PC-9 (cell line): ENCODE data around the gene BRSK1. TPM values are rescaled to one million over a fixed set of nuclear protein-coding genes. Genes with fewer than 3 reads are reported as not detected.

Experiments
- BruUV-seq: library from RNA; stranded (reverse); fragments of 400-500 nt; replicated peaks from 2 replicates; lab custom pipeline; 2021; lab: Mats Ljungman, UMichigan
- CTCF ChIA-PET: fragments of 300-600 bp; sonication (Branson Sonifier 250); formaldehyde crosslinking; loops from one replicate; lab custom pipeline; 2022; ENCODE audit warnings: antibody characterized with exemption; lab: Charles Lee
- POLR2A ChIA-PET: fragments of 300-600 bp; sonication (Branson Sonifier 250); formaldehyde crosslinking; loops from one replicate; lab custom pipeline; 2022; ENCODE audit warnings: antibody characterized with exemption; ENCODE audit not compliant: unreplicated experiment; lab: Charles Lee
- DNase-seq, 2 experiments: peaks; one replicate each; pipeline versions ENCODE4 v3.0.0 to v3.0.0-alpha.2; 2015 to 2022; ENCODE audit warnings: mixed read lengths in 1 of 2
- H2AFZ ChIP-seq: fragments of 200-600 bp; sonication (generic); 2 replicates; pipeline ENCODE4 v1.8.1; 2017; ENCODE audit warnings: antibody characterized with exemption
- H3F3A ChIP-seq: fragments of 200-600 bp; sonication (generic); 2 replicates; pipeline ENCODE4 v1.8.1; 2017; ENCODE audit warnings: antibody characterized with exemption, mild to moderate bottlenecking, low read depth; ENCODE audit not compliant: insufficient read depth
- H3K27ac ChIP-seq: fragments of 200-600 bp; sonication (generic); 2 replicates; pipeline ENCODE4 v1.6.1; 2016; ENCODE audit warnings: mixed run types
- H3K27me3 ChIP-seq: fragments of 200-600 bp; sonication (generic); 2 replicates; pipeline ENCODE4 v1.6.1; 2016; ENCODE audit warnings: low read depth, mixed run types; ENCODE audit not compliant: insufficient read depth
- H3K36me3 ChIP-seq: fragments of 200-600 bp; sonication (generic); 2 replicates; pipeline ENCODE4 v1.6.1; 2016; ENCODE audit warnings: low read depth, mixed run types
- H3K4me1 ChIP-seq: fragments of 200-600 bp; sonication (generic); replicated peaks from 2 replicates; pipeline ENCODE4 v1.6.1; 2016; ENCODE audit warnings: mixed run types; ENCODE audit not compliant: insufficient read depth
- H3K4me2 ChIP-seq: fragments of 200-600 bp; sonication (generic); 2 replicates; pipeline ENCODE4 v1.6.1; 2017; ENCODE audit warnings: mixed run types
- H3K4me3 ChIP-seq: fragments of 200-600 bp; sonication (generic); 2 replicates; pipeline ENCODE4 v1.6.1; 2016; ENCODE audit warnings: mixed run types
- H3K79me2 ChIP-seq: fragments of 200-600 bp; sonication (generic); 2 replicates; pipeline ENCODE4 v1.6.1; 2017; ENCODE audit warnings: low read depth, mixed run types
- H3K9me2 ChIP-seq: fragments of 200-600 bp; sonication (generic); 2 replicates; pipeline ENCODE4 v1.8.1; 2017; ENCODE audit warnings: mild to moderate bottlenecking; ENCODE audit not compliant: insufficient read depth
- H3K9me3 ChIP-seq: fragments of 200-600 bp; sonication (generic); 2 replicates; pipeline ENCODE4 v1.8.1; 2016; ENCODE audit warnings: low read depth; ENCODE audit not compliant: insufficient read depth
- H4K20me1 ChIP-seq: fragments of 200-600 bp; sonication (generic); 2 replicates; pipeline ENCODE4 v1.8.1; 2017; ENCODE audit not compliant: insufficient read depth
- EZH2 ChIP-seq: fragments of 200-600 bp; sonication (generic); IDR thresholded peaks from 2 replicates; pipeline ENCODE4 v1.8.0; 2017; ENCODE audit warnings: antibody characterized with exemption, low read depth
- intact Hi-C: fragments of 100-400 bp; cut with micrococcal nuclease; formaldehyde crosslinking; loops from one replicate; pipeline ENCODE4 v1.10.0; 2022; ENCODE audit not compliant: unreplicated experiment
- total RNA-seq: library from RNA; stranded (reverse); gene quantifications from 2 replicates; pipeline ENCODE4 v1.2.3, GENCODE V29; 2021
- TF ChIP-seq, protein P1 (sequence below): fragments of 200-600 bp; sonication (generic); conservative IDR thresholded peaks from 2 replicates; pipeline ENCODE4 v1.6.1; 2017; ENCODE audit warnings: mixed run types, antibody characterized with exemption, mild to moderate bottlenecking, moderate library complexity

BRSK1 gene
- total RNA-seq, 1 experiment from 2014 or later, result 6.5 TPM

DNA sequence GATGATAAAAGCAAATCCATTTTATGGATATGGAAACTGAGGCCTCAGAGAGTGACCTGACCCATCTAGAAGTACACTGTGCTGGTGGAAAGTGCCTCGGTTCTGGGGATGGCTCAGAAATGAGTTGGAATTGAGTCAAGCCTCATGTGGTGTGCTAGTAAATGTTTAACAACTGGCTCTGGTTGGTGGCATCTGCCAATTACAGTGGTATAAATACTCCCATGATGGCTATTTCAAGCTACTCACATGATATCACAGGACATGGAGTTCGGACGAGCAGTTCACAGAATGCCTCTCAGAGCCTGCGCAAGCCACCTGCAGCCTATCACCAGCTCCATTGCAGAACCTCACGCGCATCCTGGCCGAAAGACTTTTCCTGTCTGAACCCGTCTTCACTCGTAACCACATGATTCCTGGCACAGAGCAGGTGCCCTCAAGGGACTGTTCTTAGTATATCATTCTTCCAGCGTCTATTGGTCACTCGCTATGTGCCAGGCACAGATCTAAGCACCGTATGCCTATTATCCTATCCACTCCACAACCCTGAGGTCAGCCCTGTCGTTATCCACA, 32.2 kb downstream of the BRSK1 start:
- CTCF ChIA-PET, result no interaction called here
- Histone ChIP-seq H3K4me1 (no peaks in the 10 kb centered on the region), H3K36me3 (no peaks in the 10 kb centered on the region), H3K27ac (no peak overlapping the region), H3K79me2 (no peaks in the 10 kb centered on the region), H2AFZ (no peak overlapping the region), H3K9me2 (no peaks in the 10 kb centered on the region), H3F3A (no peaks in the 10 kb centered on the region; the same call in 1 of the 2 replicates), H3K4me3 (no peak overlapping the region), H4K20me1 (no peaks in the 10 kb centered on the region), H3K27me3 (no peaks in the 10 kb centered on the region), H3K9me3 (no peaks in the 10 kb centered on the region), H3K4me2 (no peak overlapping the region)
- POLR2A ChIA-PET, result interaction anchor here (0.6 kb wide), 1 partner anchor 675 kb away, joined by 3 read pairs; no protein-coding TSS in a partner anchor
- TF ChIP-seq, protein P1, sequence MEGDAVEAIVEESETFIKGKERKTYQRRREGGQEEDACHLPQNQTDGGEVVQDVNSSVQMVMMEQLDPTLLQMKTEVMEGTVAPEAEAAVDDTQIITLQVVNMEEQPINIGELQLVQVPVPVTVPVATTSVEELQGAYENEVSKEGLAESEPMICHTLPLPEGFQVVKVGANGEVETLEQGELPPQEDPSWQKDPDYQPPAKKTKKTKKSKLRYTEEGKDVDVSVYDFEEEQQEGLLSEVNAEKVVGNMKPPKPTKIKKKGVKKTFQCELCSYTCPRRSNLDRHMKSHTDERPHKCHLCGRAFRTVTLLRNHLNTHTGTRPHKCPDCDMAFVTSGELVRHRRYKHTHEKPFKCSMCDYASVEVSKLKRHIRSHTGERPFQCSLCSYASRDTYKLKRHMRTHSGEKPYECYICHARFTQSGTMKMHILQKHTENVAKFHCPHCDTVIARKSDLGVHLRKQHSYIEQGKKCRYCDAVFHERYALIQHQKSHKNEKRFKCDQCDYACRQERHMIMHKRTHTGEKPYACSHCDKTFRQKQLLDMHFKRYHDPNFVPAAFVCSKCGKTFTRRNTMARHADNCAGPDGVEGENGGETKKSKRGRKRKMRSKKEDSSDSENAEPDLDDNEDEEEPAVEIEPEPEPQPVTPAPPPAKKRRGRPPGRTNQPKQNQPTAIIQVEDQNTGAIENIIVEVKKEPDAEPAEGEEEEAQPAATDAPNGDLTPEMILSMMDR, result no peak
- no peak for TF ChIP-seq EZH2
- BruUV-seq, result no TSS peak
- no peak for DNase-seq
- intact Hi-C loops, result no loop called here

DNA sequence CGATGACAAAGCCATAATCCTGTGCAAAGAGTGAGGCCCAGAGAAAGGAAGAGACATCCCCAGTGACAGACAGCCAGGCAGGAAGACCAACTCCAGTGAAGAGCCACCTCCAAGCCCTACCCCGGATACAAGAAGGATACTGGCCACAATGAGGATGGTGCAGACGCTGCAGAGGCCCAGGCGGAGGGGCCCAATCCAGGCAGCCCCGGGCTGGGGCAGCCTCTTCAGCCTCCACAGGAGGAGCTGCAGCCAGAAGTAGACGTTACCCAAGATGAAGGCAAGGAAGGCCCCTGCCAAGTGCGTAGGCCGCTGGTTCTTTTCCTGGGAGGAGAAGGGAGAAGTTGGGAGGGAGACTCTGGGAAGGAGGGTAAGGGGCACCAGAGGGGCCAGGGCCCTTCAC, 32.8 kb downstream of the BRSK1 start:
- TF ChIP-seq, protein P1, result no peak
- no peak for TF ChIP-seq EZH2
- POLR2A ChIA-PET, result interaction anchor here (0.6 kb wide), 2 partner anchors 34 to 674 kb away, joined by 3 to 4 read pairs; no protein-coding TSS in a partner anchor
- intact Hi-C loops, result no loop called here

DNA sequence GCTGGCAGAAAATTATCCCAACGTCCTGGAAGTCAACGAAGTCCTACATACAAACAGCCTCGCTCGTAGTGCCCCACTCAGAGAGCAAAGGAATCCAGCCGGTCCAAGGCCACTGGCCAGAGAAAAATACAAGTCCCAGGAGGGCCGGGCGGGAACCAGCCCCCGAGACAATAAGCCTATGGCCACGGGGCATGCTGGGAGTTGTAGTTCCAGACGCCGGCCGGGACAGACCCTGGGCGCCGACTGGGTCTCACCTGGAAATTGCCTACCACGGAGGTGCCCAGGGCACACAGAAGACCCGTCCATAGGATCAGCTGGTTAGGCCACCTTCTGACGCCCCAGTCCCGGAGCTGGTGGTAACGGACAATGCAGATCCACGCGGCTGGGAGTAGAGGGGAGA, 36.0 kb downstream of the BRSK1 start:
- intact Hi-C loops, result no loop called here
- POLR2A ChIA-PET, result no interaction called here
- CTCF ChIA-PET, result no interaction called here
- no TSS peak for BruUV-seq
- no peaks in the 10 kb centered on the region for H3K9me3 ChIP-seq
- H3K9me2 ChIP-seq, result no peaks in the 10 kb centered on the region
- no peak overlapping the region for H3K4me3 ChIP-seq
- DNase-seq, result no peak
- no peak overlapping the region for H3K27ac ChIP-seq
- H3F3A ChIP-seq, result no peaks in the 10 kb centered on the region
- H4K20me1 ChIP-seq, result no peaks in the 10 kb centered on the region
- no peaks in the 10 kb centered on the region for H3K27me3 ChIP-seq
- 0 out of 2 replicates have a peak, but pooled peaks cover 3% of the 10 kb centered on the region for H3K4me1 ChIP-seq
- H2AFZ ChIP-seq, result no peak overlapping the region
- TF ChIP-seq EZH2, result no peak
- TF ChIP-seq, protein P1, result no peak
- H3K36me3 ChIP-seq, result no peaks in the 10 kb centered on the region
- H3K4me2 ChIP-seq, result no peak overlapping the region
- H3K79me2 ChIP-seq, result no peaks in the 10 kb centered on the region

More for the DNA sequence above, 32.8 kb downstream of the BRSK1 start:
- H3F3A ChIP-seq, result no peaks in the 10 kb centered on the region; the same call in 1 of the 2 replicates
- H3K36me3 ChIP-seq, result no peaks in the 10 kb centered on the region
- H3K4me3 ChIP-seq, result no peak overlapping the region
- CTCF ChIA-PET, result no interaction called here
- no peaks in the 10 kb centered on the region for H3K9me2 ChIP-seq
- BruUV-seq, result no TSS peak
- H2AFZ ChIP-seq, result no peak overlapping the region
- H3K27me3 ChIP-seq, result no peaks in the 10 kb centered on the region
- H3K27ac ChIP-seq, result no peak overlapping the region
- H3K4me2 ChIP-seq, result no peak overlapping the region
- H3K4me1 ChIP-seq, result no peaks in the 10 kb centered on the region
- no peaks in the 10 kb centered on the region for H3K9me3 ChIP-seq
- H4K20me1 ChIP-seq, result no peaks in the 10 kb centered on the region
- no peak for DNase-seq
- H3K79me2 ChIP-seq, result no peaks in the 10 kb centered on the region
